ENCODE results near the gene IGLL1. TPM values are rescaled to one million over a fixed set of nuclear protein-coding genes. Genes with fewer than 3 reads are reported as not detected.

Gene IGLL1
- total and polyA plus RNA-seq, 2 experiments from 2014 or later, result not detected

GRCh38 chr22:23571486-23571885 lies 8.6 kb downstream of the IGLL1 start:
- no peak overlapping the region for H3K27ac ChIP-seq
- no peaks in the 10 kb centered on the region for H3K9me2 ChIP-seq (ENCODE audit: insufficient read depth)
- no peaks in the 10 kb centered on the region for H3K9me3 ChIP-seq (ENCODE audit: low read depth)
- H3K4me2 ChIP-seq (ENCODE audit: unreplicated experiment), result no peak overlapping the region
- H3K4me3 ChIP-seq, result no peak overlapping the region
- peaks cover 8% of the 10 kb centered on the region; the same call in 1 of the 2 replicates for H3K27me3 ChIP-seq (replicated peaks; ENCODE audit: insufficient read depth)
- no peak for DNase-seq
- no peak for TF ChIP-seq EZH2 (IDR thresholded peaks at IDR 0.05; ENCODE audit: insufficient read depth, poor library complexity, severe bottlenecking)
- TF ChIP-seq EZH2phosphoT487 (IDR thresholded peaks at IDR 0.05; ENCODE audit: insufficient read depth, low read depth), result no peak
- no peak overlapping the region for H3K9ac ChIP-seq
- WGBS, 2 experiments (ENCODE audit: low coverage in 1 of 2, low lambda C conversion rate in 2 of 2, missing lambda C conversion rate in 2 of 2), result 48 to 49% methylated on average over 4 of the region's 4 CpGs
- H4K20me1 ChIP-seq (ENCODE audit: insufficient read depth), result no peaks in the 10 kb centered on the region
- H2AFZ ChIP-seq, result no peak overlapping the region
- no peaks in the 10 kb centered on the region for H3K79me2 ChIP-seq (ENCODE audit: insufficient read depth)
- H3F3A ChIP-seq (ENCODE audit: insufficient read depth), result no peaks in the 10 kb centered on the region
- in situ Hi-C loops (cut with MboI), result no loop called here
- H3K4me1 ChIP-seq (ENCODE audit: insufficient read depth), result no peaks in the 10 kb centered on the region
- H3K36me3 ChIP-seq (ENCODE audit: low read depth), result no peaks in the 10 kb centered on the region

- Histone ChIP-seq H2AFZ (no peak overlapping the region), H3K27me3 (replicated peaks; ENCODE audit: insufficient read depth) (peaks cover 14% of the 10 kb centered on the region), H3K4me2 (ENCODE audit: unreplicated experiment) (no peak overlapping the region), H3K4me3 (no peak overlapping the region), H3K79me2 (ENCODE audit: insufficient read depth) (no peaks in the 10 kb centered on the region), H3F3A (ENCODE audit: insufficient read depth) (no peaks in the 10 kb centered on the region), H3K4me1 (ENCODE audit: insufficient read depth) (no peaks in the 10 kb centered on the region), H3K9me3 (ENCODE audit: low read depth) (no peaks in the 10 kb centered on the region), H3K27ac (no peak overlapping the region), H3K9me2 (ENCODE audit: insufficient read depth) (no peaks in the 10 kb centered on the region), H3K9ac (no peak overlapping the region), H3K36me3 (ENCODE audit: low read depth) (no peaks in the 10 kb centered on the region), H4K20me1 (ENCODE audit: insufficient read depth) (no peaks in the 10 kb centered on the region)
- in situ Hi-C loops (cut with MboI), result no loop called here
- 75 to 82% methylated on average over 7 to 8 of the region's 8 CpGs for WGBS, 2 experiments (ENCODE audit: low coverage in 1 of 2, low lambda C conversion rate in 2 of 2, missing lambda C conversion rate in 2 of 2)
- TF ChIP-seq EZH2 (IDR thresholded peaks at IDR 0.05; ENCODE audit: insufficient read depth, poor library complexity, severe bottlenecking) (no peak), EZH2phosphoT487 (IDR thresholded peaks at IDR 0.05; ENCODE audit: insufficient read depth, low read depth) (no peak)
- DNase-seq, result no peak
These were observed 9.4 kb downstream of the IGLL1 start for GRCh38 chr22:23570681-23571080.

- no peaks in the 10 kb centered on the region for H4K20me1 ChIP-seq (ENCODE audit: insufficient read depth)
- in situ Hi-C loops (cut with MboI), result no loop called here
- 79% methylated on average over 10 of the region's 10 CpGs for WGBS, 2 experiments (ENCODE audit: low coverage in 1 of 2, low lambda C conversion rate in 2 of 2, missing lambda C conversion rate in 2 of 2)
- no peaks in the 10 kb centered on the region for H3K4me1 ChIP-seq (ENCODE audit: insufficient read depth)
- H3K4me3 ChIP-seq, result no peak overlapping the region
- no peaks in the 10 kb centered on the region for H3F3A ChIP-seq (ENCODE audit: insufficient read depth)
- H2AFZ ChIP-seq, result no peak overlapping the region
- DNase-seq, result no peak
- no peak overlapping the region for H3K27ac ChIP-seq
- no peaks in the 10 kb centered on the region for H3K79me2 ChIP-seq (ENCODE audit: insufficient read depth)
- TF ChIP-seq EZH2 (IDR thresholded peaks at IDR 0.05; ENCODE audit: insufficient read depth, poor library complexity, severe bottlenecking) (no peak), EZH2phosphoT487 (IDR thresholded peaks at IDR 0.05; ENCODE audit: insufficient read depth, low read depth) (no peak)
- H3K27me3 ChIP-seq (replicated peaks; ENCODE audit: insufficient read depth), result peaks cover 22% of the 10 kb centered on the region
- H3K36me3 ChIP-seq (ENCODE audit: low read depth), result no peaks in the 10 kb centered on the region
- H3K9me2 ChIP-seq (ENCODE audit: insufficient read depth), result no peaks in the 10 kb centered on the region
- H3K4me2 ChIP-seq (ENCODE audit: unreplicated experiment), result no peak overlapping the region
- no peaks in the 10 kb centered on the region for H3K9me3 ChIP-seq (ENCODE audit: low read depth)
- H3K9ac ChIP-seq, result no peak overlapping the region
These were observed 10.4 kb downstream of the IGLL1 start for GRCh38 chr22:23569716-23570115.

- no peak overlapping the region for H2AFZ ChIP-seq
- no peak overlapping the region for H3K4me3 ChIP-seq
- H3K27ac ChIP-seq, result no peak overlapping the region
- in situ Hi-C loops (cut with MboI), result no loop called here
- no peaks in the 10 kb centered on the region for H3K79me2 ChIP-seq (ENCODE audit: insufficient read depth)
- H4K20me1 ChIP-seq (ENCODE audit: insufficient read depth), result no peaks in the 10 kb centered on the region
- no peaks in the 10 kb centered on the region for H3K9me3 ChIP-seq (ENCODE audit: low read depth)
- WGBS, 2 experiments (ENCODE audit: low coverage in 1 of 2, low lambda C conversion rate in 2 of 2, missing lambda C conversion rate in 2 of 2), result 60 to 72% methylated on average over 8 of the region's 8 CpGs
- H3K4me2 ChIP-seq (ENCODE audit: unreplicated experiment), result no peak overlapping the region
- no peaks in the 10 kb centered on the region for H3K9me2 ChIP-seq (ENCODE audit: insufficient read depth)
- no peaks in the 10 kb centered on the region for H3F3A ChIP-seq (ENCODE audit: insufficient read depth)
- no peaks in the 10 kb centered on the region for H3K36me3 ChIP-seq (ENCODE audit: low read depth)
- peaks cover 26% of the 10 kb centered on the region for H3K27me3 ChIP-seq (replicated peaks; ENCODE audit: insufficient read depth)
- H3K9ac ChIP-seq, result no peak overlapping the region
- DNase-seq, result no peak
- TF ChIP-seq EZH2 (IDR thresholded peaks at IDR 0.05; ENCODE audit: insufficient read depth, poor library complexity, severe bottlenecking) (no peak), EZH2phosphoT487 (IDR thresholded peaks at IDR 0.05; ENCODE audit: insufficient read depth, low read depth) (no peak)
- H3K4me1 ChIP-seq (ENCODE audit: insufficient read depth), result no peaks in the 10 kb centered on the region
These were observed 10.8 kb downstream of the IGLL1 start for GRCh38 chr22:23569291-23569690.

Data from GM23248 (cell line).